GM18498 (cell line): ENCODE measurements around the gene ADSS1.

Source experiments
- ATAC-seq: cut with Tn5 transposase; IDR thresholded peaks from one replicate; pipeline ENCODE4 v1.9.1; 2021; ENCODE audit warnings: mild to moderate bottlenecking, moderate library complexity; ENCODE audit not compliant: unreplicated experiment

ADSS1 gene

DNA sequence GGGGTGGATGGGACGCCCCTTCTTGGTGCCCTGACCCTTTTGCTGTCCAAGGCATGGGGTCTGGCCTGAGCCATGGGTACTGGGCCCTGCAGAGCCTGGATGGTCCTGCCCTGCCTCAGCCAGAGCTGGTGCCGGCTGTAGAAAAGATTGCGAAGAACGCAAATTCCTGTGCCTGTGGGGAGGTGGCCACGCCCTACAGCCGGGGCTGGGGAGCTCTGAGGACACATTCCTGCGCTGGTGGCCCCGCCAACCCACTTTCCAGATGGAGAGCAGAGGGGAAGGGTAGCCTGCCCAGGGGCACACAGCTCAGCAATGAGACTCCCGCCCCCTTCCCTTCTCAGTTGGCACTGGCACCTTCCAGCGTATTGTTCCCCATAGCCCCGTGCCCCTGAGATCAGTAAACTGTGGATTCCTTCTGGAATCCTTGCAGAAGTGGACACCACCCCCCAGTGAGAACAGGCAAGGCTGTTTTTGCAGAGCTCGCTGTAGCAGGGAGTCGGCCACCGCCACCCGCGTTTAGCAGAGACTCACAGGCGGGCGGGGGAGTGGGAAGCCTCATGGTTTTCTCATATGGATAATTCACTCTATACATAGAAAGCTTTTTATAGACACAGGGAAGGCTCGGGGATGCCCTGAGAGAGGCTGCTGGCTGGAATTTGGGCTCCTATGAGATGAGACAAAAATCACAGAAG is 26.0 kb upstream of the ADSS1 start:
- ATAC-seq = no peak

DNA sequence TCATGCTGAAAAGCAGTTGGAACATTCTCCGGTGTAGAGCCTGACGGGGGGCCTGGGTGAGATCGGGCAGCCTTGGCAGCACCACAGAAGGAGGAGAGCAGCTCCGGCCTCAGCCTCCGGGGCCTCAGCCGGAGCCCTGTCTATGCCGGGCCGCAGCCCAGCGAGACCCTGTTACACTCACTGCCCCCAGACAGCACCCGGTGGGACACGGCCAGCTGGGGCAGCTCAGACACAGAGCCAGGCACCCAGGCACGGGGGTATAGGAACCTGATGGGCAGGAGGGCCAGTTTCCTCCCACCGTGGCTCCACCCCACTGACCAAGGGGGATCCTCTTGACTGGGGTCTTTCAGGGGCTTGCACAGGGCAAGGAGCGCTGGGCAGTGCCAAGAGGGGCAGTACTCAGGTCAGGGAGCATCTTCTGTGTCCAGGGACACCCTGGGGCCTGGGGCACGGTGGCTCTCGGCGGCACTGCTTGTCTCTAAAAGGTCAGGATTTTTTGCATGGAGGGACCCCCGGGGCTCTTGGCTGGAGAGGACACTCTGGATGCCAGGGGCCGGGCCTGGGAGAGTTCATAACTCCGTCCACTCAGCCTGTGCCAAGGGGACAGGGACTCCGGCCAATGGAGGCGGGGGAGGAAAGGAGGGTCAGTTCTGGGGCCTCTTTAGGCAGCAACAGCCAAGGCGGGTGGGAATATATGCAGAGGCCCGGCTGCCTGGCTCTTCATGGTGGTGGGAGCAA is 25.2 kb upstream of the ADSS1 start:
- ATAC-seq = no peak

DNA sequence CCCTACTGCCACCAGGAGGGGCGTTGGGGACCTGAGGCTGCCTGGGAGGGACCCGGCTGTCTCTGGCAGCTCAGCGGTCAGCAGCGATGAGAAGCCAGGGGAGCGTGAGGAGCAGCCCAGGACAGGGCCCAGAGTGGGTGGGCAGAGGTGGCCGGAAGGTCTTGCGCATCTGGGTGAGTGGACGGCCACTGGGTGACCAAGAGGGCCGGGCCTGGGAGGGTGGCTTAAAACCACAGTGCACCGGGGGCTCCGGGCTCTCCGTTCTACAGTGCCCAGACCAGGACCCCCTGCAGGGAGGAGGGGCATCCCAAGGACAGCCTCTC is 24.6 kb upstream of the ADSS1 start:
- no peak for ATAC-seq

DNA sequence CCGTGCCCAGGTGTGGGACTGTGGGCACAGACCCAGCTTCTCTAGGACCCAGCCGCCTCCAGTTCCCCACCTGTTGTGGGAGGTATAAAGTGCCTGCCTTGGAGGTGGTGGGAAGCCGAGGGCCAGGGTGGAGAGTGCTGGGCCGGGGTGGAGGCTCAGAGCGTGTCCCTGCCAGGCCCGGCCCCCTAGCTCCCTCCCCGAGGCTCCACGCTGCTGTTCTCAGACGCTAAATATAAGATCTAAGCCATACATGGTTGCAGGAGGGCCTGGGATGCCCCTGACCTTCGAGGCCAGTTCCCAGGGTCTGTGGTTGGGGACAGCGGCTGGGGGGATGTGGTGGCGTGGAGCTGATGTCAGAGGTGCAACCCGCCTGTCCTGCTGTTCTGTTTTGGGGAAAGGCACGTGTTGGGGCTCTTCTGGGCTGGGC is 23.8 kb upstream of the ADSS1 start:
- no peak for ATAC-seq

DNA sequence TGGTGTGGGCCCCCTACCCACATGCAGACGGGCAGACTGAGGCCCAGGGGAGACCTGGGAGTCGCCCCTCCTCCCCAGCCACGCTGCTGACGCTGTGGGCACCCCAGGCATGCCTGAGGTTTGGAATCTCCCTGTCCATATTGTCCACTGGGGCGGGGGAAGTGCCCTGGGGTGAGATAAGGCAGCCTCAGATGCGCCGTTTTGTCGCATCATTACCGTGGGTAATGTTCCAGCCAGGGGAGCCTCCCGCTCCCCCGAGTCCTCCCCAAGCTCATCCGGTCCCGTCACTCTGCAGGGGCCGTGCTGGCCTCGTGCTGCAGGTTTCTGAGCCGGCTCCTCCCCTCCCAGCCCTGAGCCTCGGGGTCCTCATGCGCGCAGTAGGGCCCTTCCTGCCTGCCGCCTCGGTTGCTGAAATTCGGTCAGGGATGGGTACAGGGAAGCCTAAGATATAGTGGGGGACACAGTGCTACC is 23.2 kb upstream of the ADSS1 start:
- no peak for ATAC-seq

DNA sequence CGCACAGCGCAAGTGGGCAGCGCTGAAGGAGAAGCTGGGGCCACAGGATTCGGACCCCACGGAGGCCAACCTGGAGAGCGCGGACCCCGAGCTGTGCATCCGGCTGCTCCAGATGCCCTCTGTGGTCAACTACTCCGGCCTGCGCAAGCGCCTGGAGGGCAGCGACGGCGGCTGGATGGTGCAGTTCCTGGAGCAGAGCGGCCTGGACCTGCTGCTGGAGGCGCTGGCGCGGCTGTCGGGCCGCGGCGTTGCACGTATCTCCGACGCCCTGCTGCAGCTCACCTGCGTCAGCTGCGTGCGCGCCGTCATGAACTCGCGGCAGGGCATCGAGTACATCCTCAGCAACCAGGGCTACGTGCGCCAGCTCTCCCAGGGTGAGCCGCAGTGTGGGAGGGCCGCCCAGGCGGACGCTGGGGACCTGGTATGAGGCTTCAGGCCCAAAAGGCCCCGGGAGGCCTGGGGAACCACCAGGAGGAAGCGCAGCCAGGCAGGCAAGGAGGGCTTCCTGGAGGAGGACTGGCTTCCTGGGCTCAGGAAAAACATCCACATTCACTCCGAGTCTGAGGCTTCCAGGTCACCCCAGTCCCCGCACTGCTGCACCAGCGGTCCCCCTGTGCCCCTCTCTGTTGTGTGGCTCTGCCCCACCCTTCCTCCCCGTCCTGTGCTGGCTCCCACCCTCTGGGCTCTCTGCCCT is 22.5 kb upstream of the ADSS1 start:
- no peak for ATAC-seq

DNA sequence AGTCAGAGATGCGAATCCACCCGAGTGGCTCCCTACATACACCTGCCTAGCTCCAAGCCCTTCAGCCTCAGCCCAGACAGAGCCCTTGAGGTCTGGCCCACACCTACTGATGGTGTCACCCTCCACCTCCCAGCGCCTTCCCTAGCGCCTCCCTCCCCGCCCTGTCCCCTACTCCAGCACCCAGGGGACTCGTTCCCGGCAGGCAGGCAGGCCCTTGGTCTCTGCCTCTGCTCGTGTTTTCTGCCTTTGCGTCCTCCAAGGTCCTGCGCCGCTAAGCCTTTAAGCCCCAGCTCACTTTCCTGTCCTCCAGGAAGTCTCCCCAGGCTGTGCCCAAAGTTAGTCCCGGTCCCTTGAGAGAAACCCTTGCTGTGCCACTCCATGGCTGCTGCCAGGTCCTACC is 21.9 kb upstream of the ADSS1 start:
- no peak for ATAC-seq

DNA sequence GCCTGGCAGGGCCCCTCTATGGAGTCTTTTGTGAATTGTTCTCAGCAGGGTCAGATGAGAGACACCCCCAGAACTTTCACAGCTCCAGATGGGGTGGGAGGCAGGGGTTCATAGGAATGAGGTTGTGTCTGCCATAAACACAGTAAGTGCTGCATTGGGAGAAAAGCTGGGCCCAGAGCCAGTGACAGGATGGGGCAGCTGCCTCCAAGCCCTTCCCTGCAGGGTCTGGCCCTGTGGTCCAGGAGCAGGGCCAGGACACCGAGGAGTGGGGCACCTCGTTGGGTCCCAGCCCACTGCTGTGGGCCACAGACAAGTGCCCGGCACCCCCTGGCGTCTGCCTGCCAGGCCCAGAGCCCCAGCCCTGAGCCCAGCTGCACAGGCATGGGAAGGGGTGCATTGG is 21.4 kb upstream of the ADSS1 start:
- no peak for ATAC-seq

DNA sequence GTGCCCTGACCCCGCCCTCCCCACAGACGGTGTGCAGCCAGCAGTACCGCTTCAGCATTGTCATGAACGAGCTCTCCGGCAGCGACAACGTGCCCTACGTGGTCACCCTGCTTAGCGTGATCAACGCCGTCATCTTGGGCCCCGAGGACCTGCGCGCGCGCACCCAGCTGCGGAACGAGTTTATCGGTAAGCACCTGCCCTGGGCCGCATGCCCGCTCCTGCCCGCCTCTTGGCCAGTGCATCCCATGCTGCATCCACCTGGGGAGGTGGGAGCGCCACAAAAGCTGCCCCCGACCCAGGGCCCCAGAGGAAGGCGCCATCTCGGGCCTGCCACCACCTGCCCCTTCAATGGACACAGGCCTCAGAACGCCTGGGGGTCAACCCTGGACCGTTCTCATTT is 20.8 kb upstream of the ADSS1 start:
- no peak for ATAC-seq

DNA sequence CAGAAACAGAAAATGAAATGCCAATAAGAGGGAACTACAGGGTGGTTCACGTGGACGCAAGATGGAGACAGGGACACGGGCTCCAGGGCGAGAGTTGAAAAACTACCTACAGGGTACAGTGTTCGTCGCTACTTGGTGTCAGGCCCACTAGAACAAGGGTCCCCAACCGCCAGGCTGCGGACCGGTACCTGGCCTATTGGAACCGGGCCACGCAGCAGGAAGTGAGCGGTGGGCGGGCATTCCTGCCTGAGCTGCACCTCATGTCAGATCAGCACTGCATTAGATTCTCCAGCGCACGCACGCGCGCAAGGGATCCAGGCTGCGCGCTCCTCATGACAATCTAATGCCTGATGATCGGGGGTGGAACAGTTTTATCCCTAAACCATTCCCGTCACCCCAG is 19.8 kb upstream of the ADSS1 start:
- ATAC-seq = no peak

DNA sequence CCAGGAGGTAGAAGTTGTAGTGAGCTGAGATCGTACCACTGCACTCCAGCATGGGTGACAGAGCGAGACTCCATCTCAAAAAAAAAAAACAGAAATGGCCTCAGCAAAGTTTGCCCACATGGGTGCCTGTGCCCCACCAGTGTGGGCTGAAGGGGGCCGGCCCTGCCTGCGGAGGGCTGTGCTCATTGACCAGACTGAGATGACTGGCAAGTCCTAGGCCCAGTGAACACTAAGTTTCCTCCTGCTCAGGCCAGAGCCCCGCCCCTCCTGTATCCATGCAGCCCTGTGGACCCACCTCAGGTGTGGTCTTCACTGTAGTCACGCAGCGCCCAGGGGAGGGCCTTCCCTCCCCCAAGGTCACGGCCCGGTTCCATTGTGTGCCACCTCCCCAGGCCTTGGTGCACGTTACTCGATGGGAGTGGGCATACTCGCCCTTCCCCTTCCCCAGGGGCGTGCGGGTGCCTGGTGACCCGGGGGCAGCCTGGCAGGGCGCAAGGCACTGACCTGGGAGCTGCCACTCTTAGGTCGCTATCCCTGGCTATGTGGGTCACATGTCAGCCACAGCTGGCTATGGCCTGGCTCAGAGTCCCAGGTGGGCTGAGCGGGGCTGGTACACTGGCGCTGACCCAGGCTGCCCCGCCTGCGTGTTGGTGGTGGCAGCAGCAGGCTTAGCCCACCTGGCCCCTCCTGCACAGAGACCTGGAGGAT is 18.5 kb upstream of the ADSS1 start:
- ATAC-seq = no peak

DNA sequence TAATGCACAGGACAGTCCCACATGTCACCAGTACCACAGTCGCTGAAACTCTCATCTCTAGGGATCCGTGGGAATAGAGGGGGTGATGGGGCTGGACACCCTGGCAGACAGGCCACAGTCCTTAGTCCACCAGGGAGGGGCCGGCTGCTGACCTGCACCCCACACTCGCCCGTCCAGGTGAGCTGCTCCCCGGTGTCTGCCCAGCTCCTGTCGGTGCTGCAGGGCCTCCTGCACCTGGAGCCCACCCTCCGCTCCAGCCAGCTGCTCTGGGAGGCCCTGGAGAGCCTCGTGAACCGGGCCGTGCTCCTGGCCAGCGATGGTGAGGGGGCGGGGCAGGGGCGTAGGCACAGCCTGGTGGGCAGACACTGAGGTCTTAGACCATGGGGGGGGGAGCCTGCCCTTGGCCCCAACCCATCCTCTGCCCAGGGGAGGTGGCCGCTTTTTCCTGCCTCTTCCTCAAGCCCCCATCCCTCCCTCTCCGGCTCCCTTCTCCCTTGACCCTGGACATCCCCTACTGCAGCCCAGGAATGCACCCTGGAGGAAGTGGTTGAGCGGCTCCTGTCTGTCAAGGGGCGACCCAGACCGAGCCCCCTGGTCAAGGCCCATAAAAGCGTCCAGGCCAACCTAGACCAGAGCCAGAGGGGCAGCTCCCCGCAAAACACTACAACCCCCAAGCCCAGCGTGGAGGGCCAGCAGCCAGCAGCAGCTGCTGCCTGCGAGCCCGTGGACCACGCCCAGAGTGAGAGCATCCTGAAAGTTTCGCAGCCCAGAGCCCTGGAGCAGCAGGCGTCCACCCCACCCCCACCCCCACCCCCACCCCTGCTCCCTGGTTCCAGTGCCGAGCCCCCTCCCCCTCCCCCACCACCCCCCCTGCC is 17.1 kb upstream of the ADSS1 start:
- ATAC-seq = no peak

DNA sequence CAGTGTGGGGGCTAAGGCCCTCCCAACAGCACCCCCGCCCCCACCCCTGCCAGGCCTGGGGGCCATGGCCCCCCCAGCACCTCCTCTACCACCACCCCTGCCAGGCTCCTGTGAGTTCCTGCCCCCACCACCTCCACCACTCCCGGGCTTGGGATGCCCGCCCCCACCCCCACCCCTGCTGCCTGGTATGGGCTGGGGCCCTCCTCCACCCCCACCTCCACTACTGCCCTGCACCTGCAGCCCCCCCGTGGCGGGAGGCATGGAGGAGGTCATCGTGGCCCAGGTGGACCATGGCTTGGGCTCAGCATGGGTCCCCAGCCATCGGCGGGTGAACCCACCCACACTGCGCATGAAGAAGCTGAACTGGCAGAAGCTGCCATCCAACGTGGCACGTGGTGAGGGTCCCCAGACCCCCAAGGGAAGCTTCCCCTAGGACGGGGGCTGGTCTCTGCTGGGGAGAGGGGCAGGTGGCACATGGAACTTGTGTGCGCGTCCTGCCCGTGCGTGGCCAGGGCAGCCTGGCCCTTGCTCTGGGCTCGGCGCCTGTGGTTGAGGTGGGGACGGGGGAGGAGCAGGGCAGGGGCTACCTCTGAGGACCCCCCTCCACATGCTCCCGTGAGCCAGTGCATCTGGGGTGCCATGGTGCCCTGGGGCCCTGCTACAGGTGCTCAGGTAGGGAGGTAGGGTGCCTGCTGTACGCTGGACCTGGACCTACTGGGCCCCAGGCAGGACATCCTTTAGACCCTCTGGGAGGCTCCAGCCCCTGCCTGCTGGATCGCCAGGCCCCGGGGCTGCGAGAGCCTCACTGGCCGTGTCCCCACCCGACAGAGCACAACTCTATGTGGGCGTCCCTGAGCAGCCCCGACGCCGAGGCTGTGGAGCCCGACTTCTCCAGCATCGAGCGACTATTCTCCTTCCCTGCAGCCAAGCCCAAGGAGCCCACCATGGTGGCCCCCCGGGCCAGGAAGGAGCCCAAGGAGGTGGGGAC is 16.1 kb upstream of the ADSS1 start:
- no peak for ATAC-seq

DNA sequence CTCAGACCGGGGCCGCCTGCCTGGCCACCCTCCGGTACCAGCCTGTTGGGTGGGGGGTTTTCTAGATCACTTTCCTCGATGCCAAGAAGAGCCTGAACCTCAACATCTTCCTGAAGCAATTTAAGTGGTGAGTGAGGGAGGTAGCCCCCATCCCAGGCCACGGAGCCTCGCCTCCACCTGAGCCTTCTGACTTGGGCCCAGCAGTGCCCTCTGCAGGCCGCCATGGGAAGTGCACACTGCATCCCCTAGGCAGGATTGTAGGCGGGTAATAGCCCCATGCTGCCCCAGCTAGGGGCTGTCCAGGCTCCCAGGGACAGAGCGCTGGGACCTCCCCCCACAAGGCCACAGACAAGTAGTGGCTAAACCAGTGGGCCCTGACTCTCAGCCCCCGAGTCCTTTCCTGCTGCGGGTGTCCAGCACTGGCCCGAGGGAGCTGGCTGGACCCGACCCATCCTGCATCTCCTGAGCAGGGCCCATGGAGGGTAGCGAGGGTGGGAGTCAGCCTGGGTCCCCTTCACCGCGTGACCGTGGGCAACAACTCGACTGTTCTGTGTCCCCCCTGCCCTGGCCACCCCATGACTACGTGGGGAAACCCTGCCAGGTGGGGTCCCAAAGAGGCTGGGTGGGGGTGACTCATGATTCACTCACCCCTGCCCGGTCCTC is 15.3 kb upstream of the ADSS1 start:
- peak; percentile 58 for ATAC-seq

DNA sequence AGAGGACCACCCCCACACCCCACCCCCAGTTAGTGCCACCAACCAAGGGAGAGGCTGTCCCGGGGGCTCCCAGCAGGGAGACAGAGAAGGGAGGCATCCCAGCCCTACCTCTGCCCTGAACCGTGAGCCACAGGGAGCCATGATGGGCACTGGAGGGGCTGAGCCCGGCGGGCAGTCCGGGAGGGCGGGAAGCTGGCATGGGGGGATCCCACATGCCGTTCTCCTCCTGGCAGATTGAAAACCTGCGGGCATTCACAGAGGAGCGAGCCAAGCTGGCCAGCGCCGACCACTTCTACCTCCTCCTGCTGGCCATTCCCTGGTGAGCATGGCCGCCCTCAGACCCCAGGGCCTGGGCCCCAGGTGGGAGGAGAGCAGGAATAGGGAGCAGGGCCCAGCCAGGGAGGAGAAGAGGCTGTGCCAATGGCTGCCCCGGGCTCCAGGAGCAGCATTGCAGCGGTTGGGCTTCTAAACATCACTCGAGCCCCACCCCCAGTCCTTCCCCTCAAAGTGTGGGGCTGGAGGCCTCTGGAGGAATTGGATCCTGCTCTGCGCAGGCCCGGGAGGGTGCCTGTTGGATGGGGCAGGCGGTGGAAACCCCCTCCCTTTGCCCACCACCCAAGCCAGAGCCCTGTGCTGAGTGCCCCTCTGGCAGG is 14.5 kb upstream of the ADSS1 start:
- no peak for ATAC-seq

DNA sequence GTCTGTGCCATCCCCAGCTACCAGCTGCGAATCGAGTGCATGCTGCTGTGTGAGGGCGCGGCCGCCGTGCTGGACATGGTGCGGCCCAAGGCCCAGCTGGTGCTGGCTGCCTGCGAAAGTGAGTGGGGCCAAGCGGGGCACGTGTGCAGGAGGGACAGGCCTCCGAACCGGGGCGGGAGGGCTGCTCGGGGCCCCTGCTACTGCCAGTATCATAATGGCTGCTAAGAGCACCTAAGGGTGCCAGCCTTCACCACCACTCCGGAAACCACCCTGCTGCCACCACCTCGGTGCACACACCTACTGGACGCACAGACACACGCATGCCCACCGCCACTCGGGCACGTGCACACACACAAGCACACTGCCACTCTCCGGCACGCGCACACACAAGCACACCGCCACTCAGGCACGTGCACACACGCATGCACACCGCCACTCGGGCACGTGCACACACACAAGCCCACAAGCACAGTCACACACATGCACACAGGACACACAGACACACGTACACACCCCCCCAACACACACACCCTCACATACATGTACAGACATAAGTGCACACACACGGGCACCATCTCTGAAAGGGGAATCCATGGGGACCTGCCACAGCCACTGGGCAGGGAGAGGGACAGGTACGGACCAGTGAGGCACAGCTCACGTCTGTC is 13.8 kb upstream of the ADSS1 start:
- ATAC-seq = no peak

DNA sequence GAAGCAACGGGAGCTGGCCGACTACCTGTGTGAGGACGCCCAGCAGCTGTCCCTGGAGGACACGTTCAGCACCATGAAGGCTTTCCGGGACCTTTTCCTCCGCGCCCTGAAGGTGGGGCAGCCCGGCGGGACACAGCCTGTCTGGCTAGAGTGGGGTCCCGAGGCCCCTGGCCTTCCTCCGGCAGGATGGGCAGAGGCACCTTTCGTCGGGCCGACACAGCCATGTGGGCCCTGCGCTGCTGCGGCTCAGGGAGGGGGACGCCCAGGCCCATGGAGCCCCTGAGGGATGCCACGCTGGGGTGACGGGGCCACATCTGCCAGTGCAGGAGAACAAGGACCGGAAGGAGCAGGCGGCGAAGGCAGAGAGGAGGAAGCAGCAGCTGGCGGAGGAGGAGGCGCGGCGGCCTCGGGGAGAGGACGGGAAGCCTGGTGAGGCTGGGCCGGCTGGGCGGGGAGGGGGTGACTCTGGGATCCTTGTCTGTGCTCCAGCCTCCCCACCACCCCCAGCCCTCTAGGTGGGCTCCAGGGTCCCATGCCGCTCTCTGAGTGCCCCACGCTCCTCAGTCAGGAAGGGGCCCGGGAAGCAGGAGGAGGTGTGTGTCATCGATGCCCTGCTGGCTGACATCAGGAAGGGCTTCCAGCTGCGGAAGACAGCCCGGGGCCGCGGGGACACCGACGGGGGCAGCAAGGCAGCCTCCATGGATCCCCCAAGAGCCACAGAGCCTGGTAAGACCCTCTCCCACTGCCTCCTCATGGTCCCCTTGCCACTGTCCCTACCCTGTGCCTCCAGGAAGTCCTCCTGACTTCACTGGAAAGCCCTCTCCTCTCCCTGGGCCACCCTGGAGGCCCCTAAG is 10.9 kb upstream of the ADSS1 start:
- no peak for ATAC-seq
